Right lobe of liver (tissue), 6 donors: ENCODE data around the gene ALKBH7. TPM values are rescaled to one million over a fixed set of nuclear protein-coding genes. Genes with fewer than 3 reads are reported as not detected.
A peak's percentile ranks its signal among the peaks of the same experiment; 100 is the strongest.

Experiments
- ATAC-seq, 4 donors: fragments of 200-7000 bp; cut with Tn5 transposase; one replicate each; pipeline ENCODE4 v1.9.1; 2020; ENCODE audit warnings: mild to moderate bottlenecking in 4 of 4, moderate library complexity in 4 of 4
- DNase-seq, 3 donors: peaks; one replicate each; pipeline ENCODE4 v3.0.0-alpha.2; 2020
- H3K27ac ChIP-seq, 3 donors: fragments of 200-600 bp; one replicate each; pipeline ENCODE4 v1.8.0; 2022
- H3K27me3 ChIP-seq, 2 donors: fragments of 200-600 bp; one replicate each; pipeline ENCODE4 v1.8.0; 2022
- H3K36me3 ChIP-seq, 4 donors: fragments of 200-600 bp; sonication (generic) in 1 of 4; one replicate each; pipeline versions ENCODE4 v1.5.1 to v1.8.0; 2017 to 2022; ENCODE audit warnings: control low read depth in 1 of 4
- H3K4me1 ChIP-seq, 4 donors: fragments of 200-600 bp; sonication (generic) in 1 of 4; one replicate each; pipeline versions ENCODE4 v1.5.1 to v1.8.0; 2017 to 2022; ENCODE audit warnings: control low read depth in 1 of 4
- H3K4me3 ChIP-seq, 3 donors: fragments of 200-600 bp; one replicate each; pipeline ENCODE4 v1.8.0; 2022
- H3K9me3 ChIP-seq, 4 donors: fragments of 200-600 bp; sonication (generic) in 1 of 4; one replicate each; pipeline versions ENCODE4 v1.5.1 to v1.8.0; 2017 to 2022; ENCODE audit warnings: control low read depth in 1 of 4
- POLR2A ChIP-seq: fragments of 450-650 bp; IDR thresholded peaks from one replicate; pipeline ENCODE4 v1.6.1; 2017; ENCODE audit warnings: antibody characterized with exemption, mild to moderate bottlenecking
- WGBS: methylation state at CpG from one replicate; pipeline ENCODE4 v1.1.6; 2018; ENCODE audit warnings: low coverage, low lambda C conversion rate; ENCODE audit not compliant: insufficient coverage; ENCODE audit errors: missing lambda C conversion rate; 5-methylcytosine and 5-hydroxymethylcytosine counted together
- intact Hi-C, 2 donors: fragments of 100-400 bp; cut with DNase I; formaldehyde crosslinking; loops; one replicate each; pipeline versions ENCODE4 v1.11.2 to v1.14.1; 2022
- total RNA-seq, 6 experiments: library from RNA; depleted of rRNA in 2 of 6; stranded (reverse); fragments of >200 nt in 2 of 6; fragmentation: NEBNext Ultra II Directional in 3 of 6; extraction: Animal tissue kit (Norgen Biotek cat#: 25700) in 3 of 6; gene quantifications; one replicate each; pipeline versions ENCODE4 v1.1.0 to v1.2.4, GENCODE V29; 2016 to 2023
- TF ChIP-seq, protein P1 (sequence below), 4 donors: fragments of 200-600 bp in 3 of 4; fragments of 450-650 bp in 1 of 4; IDR thresholded peaks; one replicate each; pipeline versions ENCODE4 v1.5.1 to v1.8.0; 2016 to 2022; ENCODE audit warnings: antibody characterized with exemption in 4 of 4, mild to moderate bottlenecking in 2 of 4
- donor health status: DM: no; HTN: yes; CAD: no.
- donor health status: DM: no; HTN: no; CAD: no.
- donor health status: DM: no; HTN: no; CAD: no.
- donor health status: DM: no; HTN: yes; CAD: no.
- donor health status: DM: no; HTN: yes; CAD: no.

The ALKBH7 gene
- total RNA-seq, 6 experiments from 2014 or later, result 60.7 to 78.4 (median 72.2) TPM

DNA sequence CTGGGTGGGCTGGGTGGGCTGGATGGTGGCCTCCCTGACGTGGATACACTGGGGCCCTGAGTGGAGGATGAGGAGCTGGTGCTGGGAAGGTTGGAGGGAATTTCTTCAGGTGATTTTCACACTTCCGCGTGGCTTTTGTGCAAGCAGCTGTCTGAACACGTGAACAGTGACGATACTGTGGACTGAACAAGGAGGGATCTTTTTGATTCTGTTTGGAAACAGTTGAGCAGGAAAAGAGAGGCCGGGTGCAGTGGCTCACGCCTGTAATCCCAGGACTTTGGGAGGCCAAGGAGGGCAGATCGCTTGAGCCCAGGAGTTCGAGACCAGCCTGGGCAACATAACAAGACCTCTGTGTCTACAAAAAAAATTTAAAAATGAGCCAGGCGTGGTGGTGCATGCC lies 29.5 kb downstream of the ALKBH7 start:
- no peak for ATAC-seq
- Histone ChIP-seq H3K4me3 (no peak overlapping the region), H3K27ac (no peak overlapping the region), H3K27me3 (no peaks in the 10 kb centered on the region), H3K36me3 (no peaks in the 10 kb centered on the region), H3K9me3 (no peaks in the 10 kb centered on the region), H3K4me1 (peaks cover 0 to 7% (median 0%) of the 10 kb centered on the region in 4 donors)
- 93% methylated on average over 10 of the region's 10 CpGs for WGBS
- intact Hi-C loops, result no loop called here
- DNase-seq, result no peak
- TF ChIP-seq POLR2A, result no peak
- TF ChIP-seq, protein P1, sequence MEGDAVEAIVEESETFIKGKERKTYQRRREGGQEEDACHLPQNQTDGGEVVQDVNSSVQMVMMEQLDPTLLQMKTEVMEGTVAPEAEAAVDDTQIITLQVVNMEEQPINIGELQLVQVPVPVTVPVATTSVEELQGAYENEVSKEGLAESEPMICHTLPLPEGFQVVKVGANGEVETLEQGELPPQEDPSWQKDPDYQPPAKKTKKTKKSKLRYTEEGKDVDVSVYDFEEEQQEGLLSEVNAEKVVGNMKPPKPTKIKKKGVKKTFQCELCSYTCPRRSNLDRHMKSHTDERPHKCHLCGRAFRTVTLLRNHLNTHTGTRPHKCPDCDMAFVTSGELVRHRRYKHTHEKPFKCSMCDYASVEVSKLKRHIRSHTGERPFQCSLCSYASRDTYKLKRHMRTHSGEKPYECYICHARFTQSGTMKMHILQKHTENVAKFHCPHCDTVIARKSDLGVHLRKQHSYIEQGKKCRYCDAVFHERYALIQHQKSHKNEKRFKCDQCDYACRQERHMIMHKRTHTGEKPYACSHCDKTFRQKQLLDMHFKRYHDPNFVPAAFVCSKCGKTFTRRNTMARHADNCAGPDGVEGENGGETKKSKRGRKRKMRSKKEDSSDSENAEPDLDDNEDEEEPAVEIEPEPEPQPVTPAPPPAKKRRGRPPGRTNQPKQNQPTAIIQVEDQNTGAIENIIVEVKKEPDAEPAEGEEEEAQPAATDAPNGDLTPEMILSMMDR (IDR thresholded peaks at IDR 0.05), result no peak

DNA sequence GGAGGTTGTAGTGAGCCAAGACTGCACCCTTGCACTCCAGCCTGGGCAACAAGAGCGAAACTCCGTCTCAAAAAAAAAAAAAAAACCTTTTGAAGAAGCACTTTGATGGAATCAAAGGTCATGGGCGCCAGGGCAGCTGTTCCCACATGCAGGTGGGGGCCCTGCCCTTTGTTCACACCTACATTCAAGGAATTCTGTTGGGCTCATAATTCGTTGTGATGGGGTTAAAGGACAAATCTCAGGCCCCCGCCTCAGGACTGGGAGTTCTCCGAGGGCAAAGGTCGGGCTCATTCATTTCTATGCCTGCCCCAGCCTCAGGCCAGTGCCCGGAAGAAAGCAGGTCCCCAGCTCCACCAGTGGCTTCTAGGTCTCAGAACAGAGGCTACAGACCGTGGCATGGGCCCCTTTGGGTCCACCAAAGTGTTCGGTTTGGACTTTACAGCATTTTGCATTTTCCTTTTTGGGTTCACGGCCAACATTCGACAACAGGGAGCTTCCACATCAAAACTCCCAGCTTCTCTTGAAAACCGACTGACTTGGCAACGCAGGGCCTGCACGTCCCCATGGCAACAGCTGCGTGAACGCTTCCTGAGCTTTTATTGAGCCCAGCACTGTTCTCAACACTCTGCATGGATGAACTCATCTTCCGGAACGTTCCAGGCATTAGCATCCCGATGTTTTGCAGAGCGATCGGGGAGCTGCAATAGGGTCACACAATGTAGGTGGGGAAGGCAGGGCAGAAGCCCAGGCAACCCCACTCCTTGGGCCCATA lies 30.4 kb downstream of the ALKBH7 start:
- no peak for TF ChIP-seq POLR2A
- TF ChIP-seq, protein P1 (IDR thresholded peaks at IDR 0.05), result no peak
- no peak overlapping the region for H3K27ac ChIP-seq
- 50% methylated on average over 19 of the region's 22 CpGs for WGBS

GRCh38 chr19:6406401-6406800 lies 33.8 kb downstream of the ALKBH7 start:
- TF ChIP-seq POLR2A, result no peak
- TF ChIP-seq, protein P1 (IDR thresholded peaks at IDR 0.05), result no peak
- WGBS, result 78% methylated on average over 5 of the region's 5 CpGs
- peaks cover 0 to 7% (median 0%) of the 10 kb centered on the region in 4 donors for H3K4me1 ChIP-seq
- DNase-seq (no peak), ATAC-seq (no peak)
- no peak overlapping the region for H3K27ac ChIP-seq
- intact Hi-C loops, result no loop called here
- H3K36me3 ChIP-seq, result no peaks in the 10 kb centered on the region
- H3K9me3 ChIP-seq, result no peaks in the 10 kb centered on the region
- H3K4me3 ChIP-seq, result no peak overlapping the region
- H3K27me3 ChIP-seq, result no peaks in the 10 kb centered on the region

More for the DNA sequence above, 30.4 kb downstream of the ALKBH7 start:
- no peaks in the 10 kb centered on the region for H3K27me3 ChIP-seq
- DNase-seq (no peak), ATAC-seq (peak in 1 of 4 donors; percentile 28)
- H3K36me3 ChIP-seq, result no peaks in the 10 kb centered on the region
- no peaks in the 10 kb centered on the region for H3K9me3 ChIP-seq
- no peak overlapping the region for H3K4me3 ChIP-seq
- intact Hi-C loops, result no loop called here
- peaks cover 0 to 7% (median 0%) of the 10 kb centered on the region in 4 donors for H3K4me1 ChIP-seq

DNA sequence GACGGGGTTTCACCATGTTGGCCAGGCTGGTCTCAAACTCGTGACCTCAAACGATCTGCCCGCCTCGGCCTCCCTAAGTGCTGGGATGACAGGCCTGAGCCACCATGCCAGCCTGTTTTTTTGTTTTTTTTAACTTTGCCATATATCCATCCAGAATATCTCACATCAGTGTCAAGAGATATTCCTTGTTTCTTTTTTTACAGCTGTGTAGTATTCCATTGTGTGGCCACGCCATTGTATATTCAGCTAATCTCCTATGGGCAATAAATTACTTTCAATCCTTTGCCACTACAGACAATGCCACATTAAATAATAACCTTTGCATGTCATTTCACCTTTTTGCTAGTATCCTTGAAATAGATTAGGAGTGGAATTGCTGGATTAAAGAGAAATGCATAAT lies 36.8 kb downstream of the ALKBH7 start:
- Histone ChIP-seq H3K36me3 (peaks cover 0 to 4% (median 0%) of the 10 kb centered on the region in 4 donors), H3K27ac (no peak overlapping the region), H3K4me1 (no peaks in the 10 kb centered on the region), H3K9me3 (no peaks in the 10 kb centered on the region), H3K27me3 (no peaks in the 10 kb centered on the region), H3K4me3 (no peak overlapping the region)
- 100% methylated on average over 5 of the region's 6 CpGs for WGBS
- TF ChIP-seq, protein P1 (IDR thresholded peaks at IDR 0.05), result no peak
- TF ChIP-seq POLR2A, result no peak
- no peak for ATAC-seq
- no peak for DNase-seq
- intact Hi-C loops, result no loop called here
